NCI-H2227 (cell line): Measurements from ENCODE around the gene AKAIN1.

ENCODE experiments used
- DNase-seq: peaks from one replicate; lab custom pipeline; 2025; ENCODE audit not compliant: unreplicated experiment; lab: John Stamatoyannopoulos, UW

The AKAIN1 gene

GRCh38 chr18:5097116-5097703 lies 99.8 kb downstream of the AKAIN1 start:
- no peak for DNase-seq

- DNase-seq, result no peak
Observed at GRCh38 chr18:5095239-5095638, 101.8 kb downstream of the AKAIN1 start.

- DNase-seq, result no peak
Observed at GRCh38 chr18:5093902-5094301, 103.2 kb downstream of the AKAIN1 start.
